Measurements from ENCODE around the gene EXD1. TPM values are rescaled to one million over a fixed set of nuclear protein-coding genes. Genes with fewer than 3 reads are reported as not detected.
A peak's percentile ranks its signal among the peaks of the same experiment; 100 is the strongest.

Gene EXD1, protein sequence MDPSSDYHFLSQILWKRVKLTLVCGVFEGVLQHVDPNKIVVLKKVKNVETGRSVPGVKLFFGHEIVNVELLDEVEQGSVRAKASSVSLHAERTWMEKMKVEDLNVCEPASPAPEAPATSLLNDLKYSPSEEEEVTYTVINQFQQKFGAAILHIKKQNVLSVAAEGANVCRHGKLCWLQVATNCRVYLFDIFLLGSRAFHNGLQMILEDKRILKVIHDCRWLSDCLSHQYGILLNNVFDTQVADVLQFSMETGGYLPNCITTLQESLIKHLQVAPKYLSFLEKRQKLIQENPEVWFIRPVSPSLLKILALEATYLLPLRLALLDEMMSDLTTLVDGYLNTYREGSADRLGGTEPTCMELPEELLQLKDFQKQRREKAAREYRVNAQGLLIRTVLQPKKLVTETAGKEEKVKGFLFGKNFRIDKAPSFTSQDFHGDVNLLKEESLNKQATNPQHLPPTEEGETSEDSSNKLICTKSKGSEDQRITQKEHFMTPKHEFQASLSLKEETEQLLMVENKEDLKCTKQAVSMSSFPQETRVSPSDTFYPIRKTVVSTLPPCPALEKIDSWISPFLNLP
- 0.06 and 0.41 TPM in 2 replicates for total RNA-seq (ENCODE audit: low replicate concordance)

DNA sequence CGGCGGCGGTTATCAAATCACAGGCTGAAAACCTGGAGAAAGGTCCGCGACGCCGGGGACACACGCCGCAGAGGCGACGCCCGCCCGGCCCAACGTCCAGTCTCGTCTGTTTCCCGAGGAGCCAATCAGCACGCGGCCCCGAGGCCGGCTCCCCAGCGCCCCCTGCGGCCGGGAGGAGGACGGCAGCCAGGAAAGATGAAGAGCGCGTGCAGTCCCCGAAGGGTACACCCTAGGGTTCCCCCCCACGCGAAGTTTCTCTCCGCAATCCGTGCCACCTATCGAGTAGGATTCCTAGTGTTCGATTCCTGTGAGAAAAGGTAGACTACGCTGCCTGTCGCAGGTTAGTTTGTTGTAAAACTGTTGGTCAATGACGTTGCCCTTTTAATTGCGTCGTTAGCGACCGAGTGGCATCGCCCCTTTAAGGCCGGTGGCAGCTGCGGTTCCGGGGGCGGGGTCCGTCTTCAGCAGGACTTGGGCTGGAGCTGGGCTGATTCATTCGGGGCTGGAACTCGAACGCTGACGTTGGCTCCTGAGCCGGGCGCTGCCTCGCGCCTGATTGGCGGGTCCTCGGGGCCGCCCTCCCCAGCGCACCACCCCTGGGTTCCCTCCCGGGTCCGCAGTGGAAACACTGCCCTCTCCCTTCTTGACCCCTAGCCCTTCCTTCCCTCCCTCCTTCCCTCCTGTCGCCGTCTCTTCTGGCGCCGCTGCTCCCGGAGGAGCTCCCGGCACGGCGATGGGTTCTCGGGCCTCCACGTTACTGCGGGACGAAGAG is at the start of gene EXD1, which contains the start of gene CHP1:
Gene EXD1 (minus strand): TSS at position 108 of the 772 bp plus-strand sequence. CDS start 4,182 bp downstream, outside the sequence.
Gene CHP1 (plus strand): TSS at position 619 of the 772 bp plus-strand sequence. CDS start 115 bp downstream, at position 734.
- Histone ChIP-seq H3K9ac (peak within 1 kb of the TSS; percentile 53), H3K9me3 (ENCODE audit: low read depth) (no peaks in the 10 kb centered on the region), H3K79me2 (ENCODE audit: low read depth) (peaks cover 37% of the 10 kb centered on the region), H3K4me1 (no peaks in the 10 kb centered on the region), H3K27me3 (no peaks in the 10 kb centered on the region), H3K36me3 (no peaks in the 10 kb centered on the region), H3K4me3 (peak within 1 kb of the TSS; percentile 77), H3F3A (ENCODE audit: low read depth) (peaks cover 5% of the 10 kb centered on the region), H3K27ac (peak within 1 kb of the TSS; percentile 48), H4K20me1 (ENCODE audit: low read depth) (no peaks in the 10 kb centered on the region), H3K4me2 (peak within 1 kb of the TSS; percentile 90), H2AFZ (replicated peaks) (peak within 1 kb of the TSS; percentile 58)
- no peaks in the 10 kb centered on the region for H3K27me3 Mint-ChIP-seq (ENCODE audit: insufficient read depth, low read depth)
- TF ChIP-seq, protein P1, sequence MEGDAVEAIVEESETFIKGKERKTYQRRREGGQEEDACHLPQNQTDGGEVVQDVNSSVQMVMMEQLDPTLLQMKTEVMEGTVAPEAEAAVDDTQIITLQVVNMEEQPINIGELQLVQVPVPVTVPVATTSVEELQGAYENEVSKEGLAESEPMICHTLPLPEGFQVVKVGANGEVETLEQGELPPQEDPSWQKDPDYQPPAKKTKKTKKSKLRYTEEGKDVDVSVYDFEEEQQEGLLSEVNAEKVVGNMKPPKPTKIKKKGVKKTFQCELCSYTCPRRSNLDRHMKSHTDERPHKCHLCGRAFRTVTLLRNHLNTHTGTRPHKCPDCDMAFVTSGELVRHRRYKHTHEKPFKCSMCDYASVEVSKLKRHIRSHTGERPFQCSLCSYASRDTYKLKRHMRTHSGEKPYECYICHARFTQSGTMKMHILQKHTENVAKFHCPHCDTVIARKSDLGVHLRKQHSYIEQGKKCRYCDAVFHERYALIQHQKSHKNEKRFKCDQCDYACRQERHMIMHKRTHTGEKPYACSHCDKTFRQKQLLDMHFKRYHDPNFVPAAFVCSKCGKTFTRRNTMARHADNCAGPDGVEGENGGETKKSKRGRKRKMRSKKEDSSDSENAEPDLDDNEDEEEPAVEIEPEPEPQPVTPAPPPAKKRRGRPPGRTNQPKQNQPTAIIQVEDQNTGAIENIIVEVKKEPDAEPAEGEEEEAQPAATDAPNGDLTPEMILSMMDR (IDR thresholded peaks at IDR 0.05): peak; percentile 97
- TF ChIP-seq EZH2phosphoT487 (IDR thresholded peaks at IDR 0.05): no peak
- TF ChIP-seq EZH2 (IDR thresholded peaks at IDR 0.05): no peak
- no peaks in the 10 kb centered on the region for H3K36me3 Mint-ChIP-seq
- DNase-seq (ENCODE audit: low spot score): peak; percentile 98
- peak within 1 kb of the TSS; percentile 94 for H3K4me3 Mint-ChIP-seq
- no peaks in the 10 kb centered on the region for H3K9me3 Mint-ChIP-seq
- peak within 1 kb of the TSS; percentile 46 for H3K27ac Mint-ChIP-seq
- peaks cover 11% of the 10 kb centered on the region for H3K4me1 Mint-ChIP-seq

DNA sequence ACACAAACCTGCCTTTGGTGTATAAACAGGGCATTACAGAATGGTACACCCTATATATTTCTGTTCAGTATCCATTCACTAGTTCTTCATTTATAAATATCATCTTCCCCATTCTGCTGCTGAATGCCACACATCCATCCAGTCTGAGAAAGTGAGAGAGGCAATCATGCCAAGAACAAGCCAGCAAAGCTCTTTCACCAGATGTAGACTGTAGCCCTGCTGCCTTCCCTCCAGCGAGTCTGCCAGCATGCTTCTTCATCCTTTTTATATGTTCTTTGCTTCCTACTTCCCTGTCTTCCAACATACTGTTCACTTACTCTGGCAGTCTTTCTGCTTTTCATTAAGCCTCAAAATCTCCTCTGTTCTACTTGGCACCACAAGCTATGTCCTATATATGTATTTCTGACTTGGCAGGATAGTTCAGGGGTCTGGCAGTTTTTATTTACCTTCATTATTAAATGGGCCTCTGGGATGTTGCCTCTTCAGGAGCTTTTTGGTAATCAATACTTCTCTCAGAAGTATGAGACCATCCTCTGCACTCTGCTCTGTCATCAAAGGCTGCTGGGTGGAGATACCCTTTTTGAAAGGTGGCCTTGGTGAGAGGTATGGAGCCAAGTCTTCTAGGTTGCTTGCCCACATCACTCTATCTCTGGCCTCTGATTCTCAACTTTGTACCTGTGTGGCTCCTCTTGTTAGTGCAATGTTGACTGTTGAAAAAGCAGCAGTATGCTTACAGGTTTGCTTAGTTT is 49.2 kb upstream of the EXD1 start:
- Histone ChIP-seq H3K27ac (no peak overlapping the region), H3K4me3 (no peak overlapping the region), H2AFZ (replicated peaks) (no peak overlapping the region), H3K79me2 (ENCODE audit: low read depth) (peaks cover 9% of the 10 kb centered on the region), H3K4me2 (no peak overlapping the region), H3K4me1 (no peaks in the 10 kb centered on the region), H3K27me3 (no peaks in the 10 kb centered on the region), H3K9me3 (ENCODE audit: low read depth) (no peaks in the 10 kb centered on the region), H3F3A (ENCODE audit: low read depth) (peaks cover 6% of the 10 kb centered on the region), H4K20me1 (ENCODE audit: low read depth) (peaks cover 3% of the 10 kb centered on the region), H3K9ac (no peak overlapping the region), H3K36me3 (no peaks in the 10 kb centered on the region)
- no peak overlapping the region for H3K4me3 Mint-ChIP-seq
- no peak overlapping the region for H3K27ac Mint-ChIP-seq
- H3K27me3 Mint-ChIP-seq (ENCODE audit: insufficient read depth, low read depth): no peaks in the 10 kb centered on the region
- peaks cover 4% of the 10 kb centered on the region for H3K36me3 Mint-ChIP-seq
- TF ChIP-seq, protein P1 (IDR thresholded peaks at IDR 0.05): no peak
- no peak for TF ChIP-seq EZH2 (IDR thresholded peaks at IDR 0.05)
- TF ChIP-seq EZH2phosphoT487 (IDR thresholded peaks at IDR 0.05): no peak
- H3K9me3 Mint-ChIP-seq: no peaks in the 10 kb centered on the region
- H3K4me1 Mint-ChIP-seq: peaks cover 17% of the 10 kb centered on the region
- DNase-seq (ENCODE audit: low spot score): no peak

DNA sequence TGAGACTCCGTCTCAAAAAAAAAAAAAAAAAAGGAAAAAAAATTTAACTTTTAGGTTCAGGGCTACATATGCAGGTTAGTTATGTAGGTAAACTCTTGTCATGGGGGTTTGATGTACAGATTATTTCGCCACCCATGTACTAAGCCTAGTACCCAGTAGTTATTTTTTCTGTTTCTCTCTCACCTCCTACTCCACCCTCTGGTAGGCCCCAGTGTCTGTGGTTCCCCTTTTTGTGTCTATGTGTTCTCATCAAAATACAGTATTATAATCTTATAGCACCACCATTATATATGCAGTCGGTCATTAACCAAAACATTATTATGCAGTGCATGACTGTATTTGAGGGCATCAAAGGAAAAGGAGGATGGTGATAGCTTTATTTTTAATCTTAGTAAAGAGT is 47.8 kb upstream of the EXD1 start:
- H3K9me3 ChIP-seq (ENCODE audit: low read depth): no peaks in the 10 kb centered on the region
- TF ChIP-seq EZH2 (IDR thresholded peaks at IDR 0.05) (no peak), EZH2phosphoT487 (IDR thresholded peaks at IDR 0.05) (no peak)
- TF ChIP-seq, protein P1 (IDR thresholded peaks at IDR 0.05): no peak
- no peak overlapping the region for H3K27ac Mint-ChIP-seq
- no peak overlapping the region for H3K4me3 Mint-ChIP-seq
- no peaks in the 10 kb centered on the region for H3K79me2 ChIP-seq (ENCODE audit: low read depth)
- H3K27ac ChIP-seq: no peak overlapping the region
- no peak for DNase-seq (ENCODE audit: low spot score)
- no peaks in the 10 kb centered on the region for H3K36me3 ChIP-seq
- no peaks in the 10 kb centered on the region for H4K20me1 ChIP-seq (ENCODE audit: low read depth)
- H3K4me2 ChIP-seq: no peak overlapping the region
- peaks cover 9% of the 10 kb centered on the region for H3K4me1 Mint-ChIP-seq
- no peaks in the 10 kb centered on the region for H3K4me1 ChIP-seq
- no peaks in the 10 kb centered on the region for H3K9me3 Mint-ChIP-seq
- H3K36me3 Mint-ChIP-seq: peaks cover 4% of the 10 kb centered on the region
- peak overlapping the region; percentile 20 for H3K9ac ChIP-seq
- no peaks in the 10 kb centered on the region for H3K27me3 ChIP-seq
- peaks cover 6% of the 10 kb centered on the region for H3F3A ChIP-seq (ENCODE audit: low read depth)
- H3K4me3 ChIP-seq: no peak overlapping the region
- H2AFZ ChIP-seq (replicated peaks): no peak overlapping the region
- H3K27me3 Mint-ChIP-seq (ENCODE audit: insufficient read depth, low read depth): no peaks in the 10 kb centered on the region
